Gastrocnemius medialis (tissue), 4 donors: Measurements from ENCODE around the gene SNURF.

Experiments
- CTCF ChIP-seq, 5 experiments: fragments of 450-650 bp in 3 of 5; fragments of 200-600 bp in 2 of 5; sonication (generic) in 2 of 5; IDR thresholded peaks in 4 of 5; conservative IDR thresholded peaks in 1 of 5; 1 replicate in 4 of 5; 2 replicates in 1 of 5; pipeline ENCODE4 v1.5.1; 2016 to 2019; ENCODE audit warnings: antibody characterized with exemption in 5 of 5, mild to moderate bottlenecking in 3 of 5, moderate library complexity in 3 of 5
- POLR2A ChIP-seq, 2 donors: fragments of 450-650 bp; IDR thresholded peaks; one replicate each; pipeline ENCODE4 v1.6.1; 2017; ENCODE audit warnings: antibody characterized with exemption in 2 of 2, mild to moderate bottlenecking in 2 of 2, moderate library complexity in 2 of 2

GRCh38 chr15:24986653-24987052 is 31.9 kb downstream of the SNURF start:
- TF ChIP-seq CTCF (IDR thresholded peaks at IDR 0.05 in 4 of 5, conservative IDR thresholded peaks at IDR 0.05 in 1 of 5) (no peak), POLR2A (IDR thresholded peaks at IDR 0.05) (no peak)
